Thymus (tissue), 11 donors: ENCODE measurements around the gene VWA7. TPM values are rescaled to one million over a fixed set of nuclear protein-coding genes. Genes with fewer than 3 reads are reported as not detected.
A peak's percentile ranks its signal among the peaks of the same experiment; 100 is the strongest.
"Not testable (repeated sequence)": the region's sequence is repeated elsewhere in the genome, so short reads cannot be mapped to it uniquely, and the experiment has no call there.

Experiments used
- DNase-seq, 9 donors: peaks; one replicate each; pipeline ENCODE4 v3.0.0-alpha.2; 2013; ENCODE audit warnings: low spot score in 9 of 9, low read depth in 6 of 9, missing footprints in 1 of 9
- H3K27ac ChIP-seq, 2 donors: one replicate each; pipeline ENCODE4 v1.5.1; 2013; ENCODE audit warnings: control low read depth in 1 of 2, low read depth in 1 of 2, low read length in 1 of 2, mild to moderate bottlenecking in 1 of 2, moderate library complexity in 1 of 2
- H3K27me3 ChIP-seq, 2 donors: one replicate each; pipeline ENCODE4 v1.5.1; 2013; ENCODE audit warnings: low read length in 1 of 2; ENCODE audit not compliant: control insufficient read depth in 2 of 2, insufficient read depth in 1 of 2
- H3K36me3 ChIP-seq, 2 donors: one replicate each; pipeline ENCODE4 v1.5.1; 2013; ENCODE audit warnings: low read length in 1 of 2, mild to moderate bottlenecking in 1 of 2, moderate library complexity in 1 of 2; ENCODE audit not compliant: control insufficient read depth in 2 of 2, insufficient read depth in 2 of 2
- H3K4me1 ChIP-seq, 2 donors: one replicate each; pipeline ENCODE4 v1.5.1; 2013; ENCODE audit warnings: low read length in 2 of 2; ENCODE audit not compliant: control insufficient read depth in 2 of 2, insufficient read depth in 2 of 2
- H3K4me3 ChIP-seq, 2 donors: one replicate each; pipeline ENCODE4 v1.5.1; 2013; ENCODE audit warnings: low read length in 2 of 2, control low read depth in 1 of 2, mild to moderate bottlenecking in 1 of 2
- H3K9me3 ChIP-seq, 2 donors: one replicate each; pipeline ENCODE4 v1.5.1; 2013; ENCODE audit warnings: low read length in 1 of 2, mild to moderate bottlenecking in 1 of 2; ENCODE audit not compliant: control insufficient read depth in 2 of 2, insufficient read depth in 1 of 2
- WGBS: extraction: QIAGEN DNeasy Blood & Tissue Kit; methylation state at CpG from one replicate; pipeline ENCODE4 v1.1.7; 2013; 5-methylcytosine and 5-hydroxymethylcytosine counted together
- polyA plus RNA-seq: library from polyadenylated mRNA; stranded (reverse); fragments of 200-250 nt; gene quantifications from one replicate; pipeline ENCODE4 v1.2.3, GENCODE V29; 2013
- total RNA-seq: library from RNA; stranded (reverse); fragments of 120-200 nt; gene quantifications from one replicate; pipeline ENCODE4 v1.2.4, GENCODE V29; 2013
- donor health status: healthy.

Gene VWA7
- total and polyA plus RNA-seq, 2 donors = 0.66 to 0.76 TPM

DNA sequence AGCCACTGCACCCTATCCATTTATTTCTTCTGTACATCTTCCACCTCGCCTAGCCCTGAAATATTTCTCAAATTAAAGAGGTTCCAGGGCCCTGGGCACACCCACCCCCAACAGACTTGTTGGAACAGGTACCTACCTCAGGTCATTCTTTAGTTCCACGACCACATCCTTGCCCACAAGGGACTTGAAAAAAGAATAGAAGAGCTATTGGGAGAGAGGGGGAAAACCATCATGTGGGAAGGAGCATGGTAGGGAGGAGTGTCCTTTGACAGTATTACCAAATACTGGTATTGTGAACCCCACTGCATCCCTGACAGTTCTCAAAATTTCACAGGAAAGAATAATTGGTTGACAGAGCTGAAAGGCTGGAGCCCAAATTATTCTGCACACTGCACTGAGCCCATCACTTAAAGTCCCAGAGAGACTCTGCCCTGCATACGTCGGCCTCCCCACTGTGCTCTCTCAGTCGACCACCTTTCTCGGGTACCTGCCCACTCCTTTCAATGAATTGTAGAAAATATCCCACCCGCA is 28.9 kb upstream of the VWA7 start:
- Histone ChIP-seq H3K4me1 (peaks cover 6 to 17% of the 10 kb centered on the region in 2 donors), H3K27me3 (no peaks in the 10 kb centered on the region), H3K9me3 (no peaks in the 10 kb centered on the region), H3K36me3 (peaks cover 15 to 24% of the 10 kb centered on the region in 2 donors), H3K4me3 (peak overlapping the region; percentile 65 to 70), H3K27ac (peak overlapping the region; percentile 85 to 91)
- 16% methylated on average over 7 of the region's 7 CpGs for WGBS
- DNase-seq = no peak

DNA sequence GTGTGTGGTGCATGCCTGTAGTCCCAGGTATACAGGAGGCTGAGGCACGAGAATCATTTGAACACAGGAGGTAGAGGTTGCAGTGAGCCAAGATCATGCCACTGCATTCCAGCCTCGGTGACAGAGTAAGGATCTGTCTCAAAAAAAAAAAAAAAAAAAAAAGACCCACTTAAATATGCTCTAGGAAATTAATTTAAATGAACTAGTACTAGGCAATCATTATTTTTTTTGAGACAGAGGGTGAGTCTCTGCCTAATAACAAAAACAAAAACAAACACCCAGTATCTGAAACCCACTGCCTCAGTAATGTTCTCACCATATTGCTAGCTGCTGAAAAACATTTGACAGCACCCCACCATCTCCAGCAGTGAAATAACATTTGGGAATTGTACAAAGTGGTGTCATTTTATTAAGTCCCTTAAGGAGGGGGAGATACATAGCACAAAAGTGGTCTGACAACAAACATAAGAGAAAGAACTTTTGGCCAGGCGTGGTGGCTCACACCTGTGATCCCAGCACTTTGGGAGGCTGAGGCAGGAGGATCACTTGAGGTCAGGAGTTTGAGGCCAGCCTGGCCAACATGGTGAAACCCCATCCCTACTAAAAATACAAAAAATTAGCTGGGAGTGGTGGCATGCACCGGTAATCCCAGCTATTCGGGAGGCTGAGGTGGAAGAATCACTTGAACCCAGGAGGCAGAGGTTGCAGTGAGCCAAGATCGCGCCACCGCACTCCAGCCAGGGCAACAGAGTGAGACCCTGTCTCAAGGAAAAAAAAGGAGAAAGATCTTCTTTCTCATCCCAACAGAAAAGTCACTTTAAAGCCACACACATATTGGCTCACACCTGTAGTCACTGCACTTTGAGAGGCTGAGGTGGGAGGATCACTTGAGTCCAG is 24.2 kb upstream of the VWA7 start:
- 98% methylated on average over 8 of the region's 8 CpGs for WGBS
- H3K27ac ChIP-seq, H3K4me3 ChIP-seq, DNase-seq, H3K27me3 ChIP-seq, H3K9me3 ChIP-seq: not testable (repeated sequence)
- H3K36me3 ChIP-seq = peaks cover 16 to 24% of the 10 kb centered on the region in 2 donors
- H3K4me1 ChIP-seq = peaks cover 13 to 31% of the 10 kb centered on the region in 2 donors

DNA sequence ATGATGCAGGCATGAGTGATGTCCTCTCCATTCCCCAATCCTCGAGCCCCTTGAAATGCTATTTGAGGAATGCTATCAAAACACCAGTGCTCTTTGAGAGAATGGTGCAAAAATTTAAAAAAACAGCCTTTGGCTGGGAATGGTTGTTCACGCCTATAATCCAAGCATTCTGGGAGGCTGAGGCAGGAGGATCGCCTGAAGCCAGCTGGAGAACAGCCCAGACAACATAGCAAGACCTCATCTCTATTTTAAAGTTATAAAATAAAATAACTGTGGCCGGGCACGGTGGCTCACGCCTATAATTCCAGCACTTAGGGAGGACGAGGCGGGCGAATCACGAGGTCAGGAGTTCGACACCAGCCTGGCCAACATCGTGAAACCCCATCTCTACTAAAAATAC is 22.7 kb upstream of the VWA7 start:
- WGBS = 97% methylated on average over 12 of the region's 12 CpGs
- peaks cover 14 to 30% of the 10 kb centered on the region in 2 donors for H3K4me1 ChIP-seq
- H3K27me3 ChIP-seq = no peaks in the 10 kb centered on the region
- no peak for DNase-seq
- H3K27ac ChIP-seq = no peak overlapping the region
- H3K9me3 ChIP-seq = no peaks in the 10 kb centered on the region
- H3K36me3 ChIP-seq = peaks cover 16 to 24% of the 10 kb centered on the region in 2 donors
- no peak overlapping the region for H3K4me3 ChIP-seq

DNA sequence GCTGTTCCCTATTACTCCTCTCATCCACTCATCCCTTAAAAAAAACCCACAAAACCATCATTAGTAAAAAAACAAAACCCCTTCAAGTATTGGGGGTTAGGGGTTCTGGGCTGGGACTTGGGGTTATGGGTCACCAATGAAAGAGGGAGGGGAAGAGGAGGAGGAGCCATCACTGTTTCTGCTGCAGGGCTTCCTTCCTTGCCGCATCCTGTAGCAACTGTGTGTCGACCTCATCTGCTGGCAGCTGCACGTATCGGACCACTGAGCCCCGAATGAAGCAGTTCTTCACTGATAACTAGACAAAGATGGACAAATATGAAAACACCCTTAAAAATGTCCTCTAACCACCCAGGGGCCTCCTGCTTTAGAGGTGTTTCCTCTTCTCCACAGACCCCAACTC is 20.5 kb upstream of the VWA7 start:
- Histone ChIP-seq H3K4me1 (peaks cover 16 to 38% of the 10 kb centered on the region in 2 donors), H3K36me3 (peaks cover 8 to 20% of the 10 kb centered on the region in 2 donors), H3K27me3 (no peaks in the 10 kb centered on the region), H3K4me3 (no peak overlapping the region), H3K27ac (peak overlapping the region; percentile 88 to 96), H3K9me3 (peaks cover 0 to under 1% of the 10 kb centered on the region in 2 donors)
- WGBS = 16% methylated on average over 5 of the region's 5 CpGs
- DNase-seq = peak in 3 of 9 donors; percentile 58 to 84 (median 67)

DNA sequence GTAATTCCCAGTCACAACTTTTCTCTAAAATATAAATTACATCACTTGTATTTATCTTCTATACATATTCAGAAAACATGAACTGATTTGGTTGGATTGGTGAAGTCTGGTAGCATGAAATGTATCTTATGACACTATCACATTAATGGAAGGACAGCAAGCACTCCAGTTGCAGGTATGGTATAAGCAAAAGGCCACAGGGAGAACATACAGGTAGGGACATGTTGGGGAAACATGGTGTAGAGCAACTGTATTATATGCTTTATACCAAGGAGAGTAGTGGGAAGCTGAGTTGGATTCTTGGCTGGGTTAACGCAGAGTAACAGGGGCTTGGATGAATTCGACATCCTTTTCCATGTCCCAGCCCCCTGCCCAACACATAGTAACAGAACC is 19.9 kb upstream of the VWA7 start:
- Histone ChIP-seq H3K36me3 (peaks cover 9 to 26% of the 10 kb centered on the region in 2 donors), H3K4me1 (peaks cover 16 to 38% of the 10 kb centered on the region in 2 donors), H3K4me3 (no peak overlapping the region), H3K27me3 (no peaks in the 10 kb centered on the region), H3K9me3 (peaks cover 0 to 4% of the 10 kb centered on the region in 2 donors), H3K27ac (peak overlapping the region in 1 of 2 donors; percentile 96)
- 93% methylated on average over 2 of the region's 2 CpGs for WGBS
- DNase-seq = no peak

DNA sequence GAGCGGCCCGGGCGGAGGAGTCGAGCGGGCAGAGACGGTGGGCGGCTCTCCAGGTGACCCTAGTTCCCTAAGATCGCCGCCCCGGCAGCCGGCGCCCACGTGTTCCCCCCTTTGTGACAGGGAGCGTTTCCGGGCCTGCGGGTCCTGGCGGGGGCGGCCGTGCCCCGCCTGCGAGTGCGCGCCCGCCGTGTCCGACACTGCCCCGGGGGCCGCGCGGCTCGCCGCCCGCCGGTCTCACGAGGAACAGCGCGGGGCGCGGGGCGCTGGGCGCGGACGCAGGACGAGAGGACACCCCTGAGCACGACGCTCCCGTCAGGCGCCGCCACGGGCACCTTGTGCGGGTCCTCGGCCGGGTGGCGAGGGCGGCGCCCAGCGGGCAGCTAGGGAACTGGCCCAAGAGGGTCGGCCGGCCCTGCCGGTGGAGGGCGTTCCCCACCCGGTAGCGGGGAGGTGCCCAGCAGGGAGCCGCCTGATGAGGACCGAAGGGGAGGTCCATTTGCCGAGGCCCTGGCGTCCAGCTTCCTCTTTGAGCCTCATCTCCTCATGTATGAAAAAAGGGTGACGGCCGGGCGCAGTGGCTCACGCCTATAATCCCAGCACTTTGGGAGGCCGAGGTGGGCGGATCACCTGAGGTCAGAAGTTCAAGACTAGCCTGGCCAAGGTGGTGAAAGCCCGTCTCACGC is 18.6 kb upstream of the VWA7 start, which contains the start of gene VARS1:
Gene VARS1, minus strand, starts transcription at position 137 of the 683 bp plus-strand sequence. CDS start 535 bp downstream, outside the sequence.
- DNase-seq = peak in 8 of 9 donors; percentile 61 to 89 (median 78)
- Histone ChIP-seq H3K36me3 (peaks cover 11 to 30% of the 10 kb centered on the region in 2 donors), H3K4me3 (peak within 1 kb of the TSS; percentile 88 to 96), H3K9me3 (peaks cover 0 to 4% of the 10 kb centered on the region in 2 donors), H3K27me3 (no peaks in the 10 kb centered on the region), H3K4me1 (peaks cover 16 to 38% of the 10 kb centered on the region in 2 donors), H3K27ac (peak within 1 kb of the TSS; percentile 69 to 99)
- 3% methylated on average over 75 of the region's 75 CpGs for WGBS

DNA sequence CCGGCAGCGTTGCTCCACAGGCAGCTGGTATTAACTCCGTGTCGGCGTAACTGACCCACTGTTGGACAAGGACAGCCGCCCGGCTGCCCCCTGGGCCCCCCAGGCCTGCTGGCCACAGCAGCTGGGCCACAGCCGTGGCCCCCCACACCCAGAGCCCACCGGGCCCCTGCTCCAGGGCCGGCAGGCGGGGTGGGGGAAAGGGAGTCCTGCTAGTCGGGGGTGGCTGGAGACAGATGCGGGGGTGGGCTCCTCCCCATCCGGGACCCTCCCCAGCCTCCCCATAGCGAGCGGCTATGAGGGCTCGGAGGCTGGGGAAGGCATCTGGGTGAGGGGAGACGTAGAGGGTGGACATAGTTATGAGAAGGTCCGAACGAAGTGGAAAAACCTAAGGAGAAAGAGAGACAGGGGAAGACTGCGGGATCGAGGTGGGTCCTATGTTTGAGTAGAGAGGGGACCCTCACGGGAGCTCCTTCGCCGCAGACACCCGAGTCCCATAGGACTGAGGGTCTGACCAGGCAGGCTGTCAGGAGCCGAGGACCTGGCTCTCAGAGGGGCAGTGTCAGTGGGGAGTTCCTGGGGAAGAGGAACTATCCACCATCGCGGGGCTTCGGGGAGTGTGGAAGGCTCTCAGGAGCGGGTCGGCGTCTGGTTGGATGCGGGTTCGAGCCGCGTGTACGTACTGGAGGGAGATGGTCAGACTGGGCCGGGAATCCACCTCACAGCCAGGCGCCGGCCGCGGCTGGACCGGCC is 17.9 kb upstream of the VWA7 start:
- DNase-seq = no peak
- 2% methylated on average over 44 of the region's 44 CpGs for WGBS
- H3K36me3 ChIP-seq = peaks cover 11 to 30% of the 10 kb centered on the region in 2 donors
- H3K27me3 ChIP-seq = no peaks in the 10 kb centered on the region
- H3K4me3 ChIP-seq = peak overlapping the region; percentile 88 to 96
- peak overlapping the region; percentile 69 to 99 for H3K27ac ChIP-seq
- H3K4me1 ChIP-seq = peaks cover 16 to 40% of the 10 kb centered on the region in 2 donors
- peaks cover 0 to 4% of the 10 kb centered on the region in 2 donors for H3K9me3 ChIP-seq

DNA sequence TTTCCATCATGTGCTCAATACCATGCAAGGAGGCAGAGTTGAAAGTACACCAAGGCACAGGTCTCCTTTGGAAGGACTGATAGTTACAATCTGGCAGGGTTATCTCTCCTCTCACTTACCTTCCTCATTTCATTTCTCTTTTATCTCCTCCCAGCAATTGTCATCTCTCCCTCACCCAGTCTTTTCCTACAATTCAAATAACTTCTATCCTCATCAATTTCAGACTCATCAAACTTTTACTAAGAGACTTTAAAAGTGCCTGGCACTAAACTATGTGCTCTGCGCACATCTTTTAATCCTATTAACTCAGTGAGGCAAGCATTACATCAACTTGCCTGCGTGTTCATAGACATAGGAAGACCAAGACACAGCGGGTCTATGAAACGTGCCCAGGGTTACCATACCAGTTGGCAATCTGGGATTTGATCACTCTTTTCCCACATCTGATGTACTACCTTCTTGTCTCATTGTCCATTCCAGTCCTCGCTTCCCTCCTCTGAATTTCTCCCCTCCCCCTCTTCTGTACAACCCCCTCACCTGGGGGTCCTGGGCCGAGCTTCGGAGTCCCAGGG is 17.3 kb upstream of the VWA7 start:
- H3K27ac ChIP-seq = peak overlapping the region in 1 of 2 donors; percentile 53
- WGBS = 37% methylated on average over 7 of the region's 7 CpGs
- H3K9me3 ChIP-seq = peaks cover 0 to 4% of the 10 kb centered on the region in 2 donors
- H3K4me3 ChIP-seq = peak overlapping the region; percentile 88 to 96
- H3K27me3 ChIP-seq = no peaks in the 10 kb centered on the region
- H3K4me1 ChIP-seq = peaks cover 16 to 40% of the 10 kb centered on the region in 2 donors
- H3K36me3 ChIP-seq = peaks cover 11 to 32% of the 10 kb centered on the region in 2 donors
- DNase-seq = peak in 1 of 9 donors; percentile 25
